ENCODE data around the gene B3GALT6.
"Not testable (repeated sequence)": the region's sequence is repeated elsewhere in the genome, so short reads cannot be mapped to it uniquely, and the experiment has no call there.

DNA sequence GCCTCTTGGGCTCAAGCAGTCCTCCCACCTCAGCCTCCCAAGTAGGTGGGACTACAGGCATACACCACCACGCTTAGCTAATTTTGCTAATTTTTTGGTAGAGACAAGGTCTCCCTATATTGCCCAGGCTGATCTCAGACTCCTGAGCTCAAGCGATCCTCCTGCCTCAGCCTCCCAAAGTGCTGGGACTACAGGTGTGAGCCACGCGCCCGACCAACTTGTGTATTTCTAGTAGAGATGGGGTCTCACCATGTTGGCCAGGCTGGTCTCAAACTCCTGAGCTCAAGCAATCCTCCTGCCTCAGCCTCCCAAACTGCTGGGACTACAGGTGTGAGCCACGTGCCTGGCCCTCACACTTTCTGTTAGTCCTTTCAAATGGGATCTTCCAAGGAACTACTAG is 36.3 kb upstream of the B3GALT6 start:
- TF ChIP-seq, protein P1, sequence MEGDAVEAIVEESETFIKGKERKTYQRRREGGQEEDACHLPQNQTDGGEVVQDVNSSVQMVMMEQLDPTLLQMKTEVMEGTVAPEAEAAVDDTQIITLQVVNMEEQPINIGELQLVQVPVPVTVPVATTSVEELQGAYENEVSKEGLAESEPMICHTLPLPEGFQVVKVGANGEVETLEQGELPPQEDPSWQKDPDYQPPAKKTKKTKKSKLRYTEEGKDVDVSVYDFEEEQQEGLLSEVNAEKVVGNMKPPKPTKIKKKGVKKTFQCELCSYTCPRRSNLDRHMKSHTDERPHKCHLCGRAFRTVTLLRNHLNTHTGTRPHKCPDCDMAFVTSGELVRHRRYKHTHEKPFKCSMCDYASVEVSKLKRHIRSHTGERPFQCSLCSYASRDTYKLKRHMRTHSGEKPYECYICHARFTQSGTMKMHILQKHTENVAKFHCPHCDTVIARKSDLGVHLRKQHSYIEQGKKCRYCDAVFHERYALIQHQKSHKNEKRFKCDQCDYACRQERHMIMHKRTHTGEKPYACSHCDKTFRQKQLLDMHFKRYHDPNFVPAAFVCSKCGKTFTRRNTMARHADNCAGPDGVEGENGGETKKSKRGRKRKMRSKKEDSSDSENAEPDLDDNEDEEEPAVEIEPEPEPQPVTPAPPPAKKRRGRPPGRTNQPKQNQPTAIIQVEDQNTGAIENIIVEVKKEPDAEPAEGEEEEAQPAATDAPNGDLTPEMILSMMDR (conservative IDR thresholded peaks at IDR 0.05; ENCODE audit: low read depth, low read length): not testable (repeated sequence)
- not testable (repeated sequence) for TF ChIP-seq EZH2phosphoT487 (IDR thresholded peaks at IDR 0.05; ENCODE audit: borderline replicate concordance, low read length); EZH2 (IDR thresholded peaks at IDR 0.05; ENCODE audit: low read length, unreplicated experiment)

Data from PC-3 (cell line).